Upper lobe of left lung (tissue), 4 donors: ENCODE measurements around the gene AQP12B.
"Not testable (repeated sequence)": the region's sequence is repeated elsewhere in the genome, so short reads cannot be mapped to it uniquely, and the experiment has no call there.

ENCODE experiments used
- EP300 ChIP-seq, 4 donors: sonication (generic); formaldehyde crosslinking; IDR thresholded peaks; one replicate each; pipeline ENCODE4 v1.5.1; 2017; ENCODE audit warnings: antibody characterized with exemption in 4 of 4, control low read depth in 2 of 4
- POLR2A ChIP-seq, 4 donors: fragments of 450-650 bp; IDR thresholded peaks; one replicate each; pipeline ENCODE4 v1.5.1; 2016 to 2017; ENCODE audit warnings: antibody characterized with exemption in 4 of 4, mild to moderate bottlenecking in 2 of 4
- POLR2AphosphoS5 ChIP-seq, 2 donors: sonication (generic); formaldehyde crosslinking; IDR thresholded peaks; one replicate each; pipeline ENCODE4 v1.5.1; 2017; ENCODE audit warnings: antibody characterized with exemption in 2 of 2
- TF ChIP-seq, protein P1 (sequence below), 6 experiments: fragments of 450-650 bp in 4 of 6; fragments of 200-600 bp in 2 of 6; sonication (generic) in 2 of 6; IDR thresholded peaks; one replicate each; pipeline ENCODE4 v1.5.1; 2016 to 2019; ENCODE audit warnings: antibody characterized with exemption in 6 of 6

DNA sequence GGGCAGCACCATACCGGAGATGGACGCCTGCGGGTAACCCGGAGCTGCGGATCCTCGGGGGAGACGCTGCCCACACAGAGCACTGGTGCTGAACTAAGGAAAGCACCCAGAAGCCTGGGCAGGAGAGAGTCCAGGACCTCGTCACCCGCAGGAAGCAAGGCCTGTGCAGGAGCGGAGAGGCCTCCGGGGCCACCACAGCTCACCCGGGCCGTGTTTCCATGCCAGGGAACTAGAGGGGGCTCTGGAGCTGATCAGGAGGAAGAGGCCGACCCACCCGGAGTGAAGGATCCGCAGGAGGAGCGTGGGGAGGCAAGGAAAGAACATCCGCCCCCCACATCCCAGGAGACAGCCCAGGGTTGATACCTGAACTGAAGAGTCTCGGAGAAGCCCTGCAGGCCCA lies 3.8 kb downstream of the AQP12B start:
- TF ChIP-seq, protein P1, sequence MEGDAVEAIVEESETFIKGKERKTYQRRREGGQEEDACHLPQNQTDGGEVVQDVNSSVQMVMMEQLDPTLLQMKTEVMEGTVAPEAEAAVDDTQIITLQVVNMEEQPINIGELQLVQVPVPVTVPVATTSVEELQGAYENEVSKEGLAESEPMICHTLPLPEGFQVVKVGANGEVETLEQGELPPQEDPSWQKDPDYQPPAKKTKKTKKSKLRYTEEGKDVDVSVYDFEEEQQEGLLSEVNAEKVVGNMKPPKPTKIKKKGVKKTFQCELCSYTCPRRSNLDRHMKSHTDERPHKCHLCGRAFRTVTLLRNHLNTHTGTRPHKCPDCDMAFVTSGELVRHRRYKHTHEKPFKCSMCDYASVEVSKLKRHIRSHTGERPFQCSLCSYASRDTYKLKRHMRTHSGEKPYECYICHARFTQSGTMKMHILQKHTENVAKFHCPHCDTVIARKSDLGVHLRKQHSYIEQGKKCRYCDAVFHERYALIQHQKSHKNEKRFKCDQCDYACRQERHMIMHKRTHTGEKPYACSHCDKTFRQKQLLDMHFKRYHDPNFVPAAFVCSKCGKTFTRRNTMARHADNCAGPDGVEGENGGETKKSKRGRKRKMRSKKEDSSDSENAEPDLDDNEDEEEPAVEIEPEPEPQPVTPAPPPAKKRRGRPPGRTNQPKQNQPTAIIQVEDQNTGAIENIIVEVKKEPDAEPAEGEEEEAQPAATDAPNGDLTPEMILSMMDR (IDR thresholded peaks at IDR 0.05) = not testable (repeated sequence)
- not testable (repeated sequence) for TF ChIP-seq POLR2AphosphoS5, POLR2A, EP300 (IDR thresholded peaks at IDR 0.05)
